Right ventricle myocardium superior (tissue), 1 donor: ENCODE measurements around the gene PMP22. TPM values are rescaled to one million over a fixed set of nuclear protein-coding genes. Genes with fewer than 3 reads are reported as not detected.

ENCODE experiments used
- ATAC-seq: fragments of 200-7000 bp; cut with Tn5 transposase; one replicate; pipeline ENCODE4 v1.9.1; 2020; ENCODE audit warnings: mild to moderate bottlenecking; ENCODE audit not compliant: poor library complexity
- DNase-seq: peaks from one replicate; pipeline ENCODE4 v3.0.0-alpha.2; 2020
- intact Hi-C: fragments of 100-400 bp; cut with DNase I; formaldehyde crosslinking; loops from one replicate; pipeline ENCODE4 v1.11.2; 2022
- long read RNA-seq: library from polyadenylated mRNA; unstranded; transcript quantifications from one replicate; pipeline ENCODE4 v2.0.0, GENCODE V29; 2021
- total RNA-seq: library from RNA; stranded (reverse); fragmentation: NEBNext Ultra II Directional; extraction: Animal tissue kit (Norgen Biotek cat#: 25700); gene quantifications from one replicate; pipeline ENCODE4 v1.2.1, GENCODE V29; 2021
- donor health status: DM: no; HTN: yes; CAD: no; lungs with severe emphysema.

Gene PMP22
- total RNA-seq = 183 TPM
- long read RNA-seq, transcript PMP22-201 (5 exons, 1,861 nt) = major isoform, 215 of 469 reads
- long read RNA-seq, transcript PMP22-203 (5 exons, 1,817 nt) = minor isoform, 196 of 469 reads
- long read RNA-seq, transcript PMP22-206 (3 exons, 872 nt) = minor isoform, 5 of 469 reads
- long read RNA-seq, transcript PMP22-208 (4 exons, 428 nt) = minor isoform, 5 of 469 reads
- long read RNA-seq, partial matches to known transcripts = 32 of 469 reads
- long read RNA-seq, other reads (novel, unspliced or antisense) = 16 of 469 reads

DNA sequence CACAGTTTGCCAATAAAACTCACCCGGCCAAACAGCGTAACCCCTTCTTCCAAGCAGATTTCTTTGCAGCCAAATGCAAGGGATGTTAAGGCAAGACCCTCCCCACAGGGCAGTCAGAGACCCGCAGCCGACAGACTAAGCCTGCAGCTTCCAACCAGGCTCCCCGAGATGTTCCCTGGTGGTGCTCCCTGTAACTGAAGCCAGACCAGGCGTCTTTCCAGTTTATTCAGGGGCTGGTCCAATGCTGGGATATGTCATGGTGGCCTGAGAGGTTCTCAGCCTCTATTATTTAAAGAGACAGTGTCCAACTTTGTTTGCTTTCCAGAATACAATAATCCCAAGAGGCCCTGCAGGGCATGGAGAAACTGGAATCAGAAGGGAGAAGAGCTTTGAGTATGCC, at the start of gene PMP22:
TSS of gene PMP22 (minus strand) at position 196 of the 400 bp plus-strand sequence. CDS start 4,599 bp downstream, outside the sequence.
- intact Hi-C loops = no loop called here
- DNase-seq = peak; percentile 65
- peak; percentile 19 for ATAC-seq

GRCh38 chr17:15311996-15312395, 46.9 kb upstream of the PMP22 start:
- intact Hi-C loops = no loop called here
- no peak for DNase-seq
- no peak for ATAC-seq

- intact Hi-C loops = no loop called here
- no peak for DNase-seq
- ATAC-seq = no peak
Measured at GRCh38 chr17:15309793-15310192, 44.7 kb upstream of the PMP22 start.

GRCh38 chr17:15309236-15309635, 44.1 kb upstream of the PMP22 start:
- no peak for DNase-seq
- ATAC-seq = no peak
- intact Hi-C loops = no loop called here

GRCh38 chr17:15308758-15309157, 43.6 kb upstream of the PMP22 start:
- DNase-seq (no peak), ATAC-seq (no peak)

DNA sequence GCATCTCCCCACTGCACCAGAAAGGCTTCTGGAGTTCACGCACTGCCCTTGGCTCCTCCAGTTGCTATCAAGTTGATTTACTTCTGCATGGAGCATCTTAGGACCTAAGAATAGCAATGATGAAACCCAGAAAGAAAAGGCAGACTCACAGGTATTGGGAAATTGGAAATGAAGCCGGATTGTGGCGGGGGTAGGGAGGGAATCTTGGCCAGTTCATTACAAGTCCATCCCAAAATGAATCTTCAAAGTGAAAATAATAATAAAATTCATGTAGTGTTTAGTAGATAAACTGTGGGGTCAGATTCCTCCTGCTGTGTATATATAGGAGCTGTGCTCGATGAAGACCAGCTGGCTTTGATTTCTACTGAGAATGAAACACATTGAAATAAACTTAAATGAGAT, 42.6 kb upstream of the PMP22 start:
- ATAC-seq (no peak), DNase-seq (no peak)
- intact Hi-C loops = no loop called here

More at GRCh38 chr17:15308758-15309157, 43.6 kb upstream of the PMP22 start:
- intact Hi-C loops = no loop called here

- intact Hi-C loops = no loop called here
- DNase-seq = no peak
- ATAC-seq = no peak
Measured at GRCh38 chr17:15303851-15304250, 38.7 kb upstream of the PMP22 start.

DNA sequence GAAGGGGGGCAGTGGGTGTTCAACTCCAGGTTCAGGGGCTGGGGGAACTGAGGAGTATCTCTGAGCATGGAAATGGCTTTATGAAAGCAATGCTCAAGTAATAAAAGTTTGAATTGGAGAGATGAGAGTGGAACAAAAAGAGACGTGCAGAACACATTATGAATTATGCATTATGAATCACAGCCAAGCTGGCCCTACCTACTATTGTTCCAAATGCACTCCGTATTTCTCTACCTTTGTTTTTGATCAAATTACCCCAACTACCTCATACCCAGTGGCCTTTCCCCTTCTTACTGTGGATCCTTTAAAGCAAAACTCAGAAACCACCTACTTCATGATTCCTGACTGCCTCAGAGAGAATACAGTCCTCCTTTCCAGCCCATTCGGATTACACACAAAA, 38.1 kb upstream of the PMP22 start:
- ATAC-seq = no peak
- no peak for DNase-seq
- intact Hi-C loops = no loop called here

DNA sequence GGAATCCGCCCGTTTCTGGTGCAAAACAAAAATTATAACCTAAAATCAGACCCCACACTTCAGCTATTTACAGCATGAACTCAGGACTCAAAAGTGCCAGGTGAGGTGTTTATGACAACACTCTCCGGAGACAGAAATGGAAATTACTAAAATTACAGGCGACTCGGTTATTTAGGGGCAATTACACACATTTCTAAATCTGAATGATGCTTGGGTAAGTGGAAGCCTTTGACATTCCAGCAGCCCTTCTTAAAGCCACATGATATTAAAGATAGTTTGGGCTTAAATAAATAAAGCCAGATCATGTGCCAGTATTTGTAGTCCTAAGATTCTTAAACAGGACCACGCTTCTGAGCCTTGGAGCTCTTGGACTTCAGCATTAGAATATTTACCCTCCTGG, 36.7 kb upstream of the PMP22 start:
- ATAC-seq = no peak
- intact Hi-C loops = no loop called here
- DNase-seq = no peak

DNA sequence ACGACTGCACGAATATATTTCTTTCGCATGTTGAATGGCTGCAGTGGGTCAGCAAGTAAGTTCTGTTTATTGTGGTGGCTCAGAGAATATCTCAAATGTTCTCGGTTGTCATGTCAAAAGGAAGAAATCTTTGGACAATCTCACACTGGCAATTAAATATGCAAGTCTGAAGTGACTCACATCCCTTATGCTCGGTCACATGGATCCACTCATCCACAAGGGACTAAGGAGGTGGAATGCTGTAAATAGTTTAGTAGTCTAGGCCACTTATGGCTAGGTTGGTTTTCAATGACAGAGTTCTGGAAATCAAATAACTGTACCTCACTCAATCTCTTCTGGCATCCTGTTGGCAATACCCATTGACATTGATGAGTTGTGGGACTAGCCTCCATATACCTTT, 33.0 kb upstream of the PMP22 start:
- no peak for ATAC-seq
- intact Hi-C loops = no loop called here
- DNase-seq = no peak

- ATAC-seq (peak; percentile 44), DNase-seq (no peak)
- intact Hi-C loops = no loop called here
Measured at GRCh38 chr17:15293558-15293957, 28.4 kb upstream of the PMP22 start.

DNA sequence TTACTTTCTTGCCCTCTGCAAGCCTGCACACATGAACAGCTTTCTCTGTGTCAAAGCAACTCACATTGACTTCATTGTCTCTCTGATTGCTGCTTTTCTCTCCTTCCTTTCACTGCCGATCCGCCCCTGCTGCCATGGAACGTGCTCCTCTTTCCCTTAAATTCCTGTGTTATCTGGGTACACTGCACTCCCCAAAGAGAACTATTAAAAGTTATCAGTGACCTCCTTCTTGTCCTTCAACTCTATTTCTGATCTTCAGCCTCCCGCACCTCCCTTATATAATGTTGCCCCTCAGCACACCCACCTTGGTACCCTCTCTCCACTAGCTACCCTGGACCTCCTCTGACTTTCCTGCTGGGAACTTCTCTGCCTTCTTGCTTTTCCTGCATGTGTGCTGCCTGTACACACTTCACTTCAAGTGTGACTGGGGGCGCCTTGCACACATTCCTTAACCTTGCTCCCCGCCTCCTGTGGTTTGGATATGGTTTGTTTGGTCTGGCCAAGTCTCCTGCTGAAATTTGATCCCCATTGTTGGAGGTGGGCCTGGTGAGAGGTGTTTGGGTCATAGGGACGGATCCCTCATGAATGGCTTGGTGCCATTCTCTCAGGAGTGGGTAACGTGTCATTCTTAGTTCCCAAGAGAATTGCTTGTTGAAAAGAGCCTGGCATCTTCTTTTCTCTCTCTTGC, 26.7 kb upstream of the PMP22 start:
- intact Hi-C loops = no loop called here
- no peak for DNase-seq
- ATAC-seq = peak; percentile 82

GRCh38 chr17:15290605-15291004, 25.5 kb upstream of the PMP22 start:
- ATAC-seq = no peak
- intact Hi-C loops = no loop called here

GRCh38 chr17:15289285-15290183, 24.4 kb upstream of the PMP22 start:
- intact Hi-C loops = no loop called here
- DNase-seq = no peak
- ATAC-seq = no peak

More at GRCh38 chr17:15290605-15291004, 25.5 kb upstream of the PMP22 start:
- no peak for DNase-seq

- no peak for DNase-seq
- no peak for ATAC-seq
- intact Hi-C loops = no loop called here
Measured at GRCh38 chr17:15288859-15289258, 23.7 kb upstream of the PMP22 start.

GRCh38 chr17:15287538-15288267, 22.6 kb upstream of the PMP22 start:
- ATAC-seq (no peak), DNase-seq (no peak)
- intact Hi-C loops = no loop called here

- DNase-seq (no peak), ATAC-seq (no peak)
- intact Hi-C loops = no loop called here
Measured at GRCh38 chr17:15285466-15285865, 20.3 kb upstream of the PMP22 start.

- intact Hi-C loops = no loop called here
- no peak for ATAC-seq
Measured at GRCh38 chr17:15284537-15284936, 19.4 kb upstream of the PMP22 start.

DNA sequence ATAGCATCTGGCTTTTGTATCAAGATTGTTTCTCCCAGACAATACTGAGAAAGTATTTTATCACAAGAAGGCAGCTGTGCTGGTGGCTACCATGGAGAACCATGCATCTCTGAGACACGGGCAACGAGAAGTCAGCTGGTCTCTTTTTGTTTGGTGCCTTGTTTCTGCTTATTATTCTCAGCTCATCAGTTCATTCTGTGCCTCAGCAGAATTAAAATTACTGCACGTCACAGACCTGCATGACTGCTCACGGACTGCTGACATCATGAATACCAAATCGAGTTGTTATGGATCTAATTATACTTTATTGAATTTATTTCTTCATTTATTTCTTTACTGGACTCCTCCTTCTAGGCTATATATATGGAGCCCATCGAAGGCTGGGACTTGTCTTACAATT, 19.0 kb upstream of the PMP22 start:
- intact Hi-C loops = no loop called here
- DNase-seq (no peak), ATAC-seq (no peak)

More at GRCh38 chr17:15284537-15284936, 19.4 kb upstream of the PMP22 start:
- no peak for DNase-seq
